Liver (tissue), 9 donors: Measurements from ENCODE around the gene RNF126. TPM values are rescaled to one million over a fixed set of nuclear protein-coding genes. Genes with fewer than 3 reads are reported as not detected.

ENCODE experiments used
- DNase-seq: peaks from one replicate; pipeline ENCODE4 v3.0.0-alpha.2; 2017; ENCODE audit warnings: low spot score
- H3K27ac ChIP-seq, 2 donors: one replicate each; pipeline ENCODE4 v1.7.0; 2013; ENCODE audit warnings: inconsistent platforms in 2 of 2, low read length in 2 of 2, control low read depth in 1 of 2, low read depth in 1 of 2, mild to moderate bottlenecking in 1 of 2
- H3K27me3 ChIP-seq, 4 donors: one replicate each; pipeline versions ENCODE4 v1.6.1 to v1.7.0; 2013; ENCODE audit warnings: low read length in 3 of 4, inconsistent platforms in 1 of 4, mild to moderate bottlenecking in 1 of 4, moderate library complexity in 1 of 4; ENCODE audit not compliant: control insufficient read depth in 4 of 4, insufficient read depth in 4 of 4
- H3K36me3 ChIP-seq, 4 donors: one replicate each; pipeline versions ENCODE4 v1.6.1 to v1.7.0; 2013; ENCODE audit warnings: low read length in 3 of 4, mild to moderate bottlenecking in 3 of 4, low read depth in 1 of 4, moderate library complexity in 1 of 4; ENCODE audit not compliant: control insufficient read depth in 4 of 4, insufficient read depth in 3 of 4
- H3K4me1 ChIP-seq, 4 donors: one replicate each; pipeline versions ENCODE4 v1.6.1 to v1.7.0; 2013; ENCODE audit warnings: low read length in 3 of 4, mild to moderate bottlenecking in 3 of 4, moderate library complexity in 1 of 4; ENCODE audit not compliant: control insufficient read depth in 4 of 4, insufficient read depth in 4 of 4
- H3K4me3 ChIP-seq, 3 donors: one replicate each; pipeline versions ENCODE4 v1.6.1 to v1.7.0; 2013; ENCODE audit warnings: low read length in 3 of 3, control low read depth in 1 of 3, low read depth in 1 of 3, mild to moderate bottlenecking in 1 of 3
- H3K9ac ChIP-seq, 2 donors: one replicate each; pipeline ENCODE4 v1.7.0; 2013; ENCODE audit warnings: low read length in 2 of 2, mild to moderate bottlenecking in 2 of 2, moderate library complexity in 2 of 2, control low read depth in 1 of 2, low read depth in 1 of 2
- H3K9me3 ChIP-seq, 4 donors: one replicate each; pipeline versions ENCODE4 v1.6.1 to v1.7.0; 2013; ENCODE audit warnings: low read length in 3 of 4; ENCODE audit not compliant: control insufficient read depth in 4 of 4
- EGR1 ChIP-seq, 2 donors: IDR thresholded peaks; 2 replicates each; pipeline ENCODE4 v1.6.1; 2016 to 2018; ENCODE audit warnings: antibody characterized with exemption in 2 of 2, low read depth in 2 of 2
- FOXA2 ChIP-seq: IDR thresholded peaks from 2 replicates; pipeline ENCODE4 v1.6.1; 2016; ENCODE audit warnings: antibody characterized with exemption
- GABPA ChIP-seq, 2 donors: IDR thresholded peaks in 1 of 2; conservative IDR thresholded peaks in 1 of 2; 2 replicates each; pipeline ENCODE4 v1.6.1; 2016; ENCODE audit warnings: antibody characterized with exemption in 2 of 2, mild to moderate bottlenecking in 1 of 2, moderate library complexity in 1 of 2
- HNF4A ChIP-seq, 2 donors: conservative IDR thresholded peaks; 2 replicates each; pipeline ENCODE4 v1.6.1; 2016; ENCODE audit warnings: antibody characterized with exemption in 2 of 2, mild to moderate bottlenecking in 2 of 2
- HNF4G ChIP-seq: IDR thresholded peaks from 2 replicates; pipeline ENCODE4 v1.6.1; 2016; ENCODE audit warnings: antibody characterized with exemption
- JUND ChIP-seq, 2 donors: IDR thresholded peaks; 2 replicates each; pipeline ENCODE4 v1.6.1; 2016; ENCODE audit warnings: antibody characterized with exemption in 2 of 2
- NR2F2 ChIP-seq: IDR thresholded peaks from 2 replicates; pipeline ENCODE4 v1.6.1; 2016; ENCODE audit warnings: antibody characterized with exemption
- RAD21 ChIP-seq, 2 donors: IDR thresholded peaks; 2 replicates each; pipeline ENCODE4 v1.6.1; 2016; ENCODE audit warnings: antibody characterized with exemption in 2 of 2, mild to moderate bottlenecking in 2 of 2
- RXRA ChIP-seq, 2 donors: IDR thresholded peaks; 2 replicates each; pipeline ENCODE4 v1.6.1; 2017 to 2018; ENCODE audit warnings: antibody characterized with exemption in 2 of 2, mild to moderate bottlenecking in 1 of 2
- SP1 ChIP-seq: IDR thresholded peaks from 2 replicates; pipeline ENCODE4 v1.6.1; 2018; ENCODE audit warnings: antibody characterized with exemption, mild to moderate bottlenecking
- TAF1 ChIP-seq: conservative IDR thresholded peaks from 2 replicates; pipeline ENCODE4 v1.6.1; 2016; ENCODE audit warnings: antibody characterized with exemption, mild to moderate bottlenecking
- YY1 ChIP-seq: IDR thresholded peaks from 2 replicates; pipeline ENCODE4 v1.6.1; 2016; ENCODE audit warnings: antibody characterized with exemption, mild to moderate bottlenecking
- ZBTB33 ChIP-seq: IDR thresholded peaks from 2 replicates; pipeline ENCODE4 v1.6.1; 2016; ENCODE audit warnings: antibody characterized with exemption
- WGBS: extraction: QIAGEN DNeasy Blood & Tissue Kit; methylation state at CpG from one replicate; pipeline ENCODE4 v1.1.7; 2013; 5-methylcytosine and 5-hydroxymethylcytosine counted together
- polyA plus RNA-seq, 2 donors: library from polyadenylated mRNA; stranded (reverse) in 1 of 2; unstranded in 1 of 2; fragments of 200-250 nt in 1 of 2; fragments of >200 nt in 1 of 2; fragmentation: Nextera tagmentation in 1 of 2; extraction: Ambion mirVana in 1 of 2; gene quantifications; one replicate each; pipeline versions ENCODE4 v1.2.1 to v1.2.3, GENCODE V29; 2013 to 2015
- total RNA-seq, 2 donors: library from RNA; depleted of rRNA; stranded (reverse); fragments of >200 nt; gene quantifications; one replicate each; pipeline ENCODE4 v1.2.3, GENCODE V29; 2014
- TF ChIP-seq, protein P1 (sequence below): IDR thresholded peaks from 2 replicates; pipeline ENCODE4 v1.6.1; 2016; ENCODE audit warnings: antibody characterized with exemption
- TF ChIP-seq, protein P2 (sequence below): IDR thresholded peaks from 2 replicates; pipeline ENCODE4 v1.6.1; 2016; ENCODE audit warnings: antibody characterized with exemption
- donor health status: healthy.
- donor health status: healthy.
- donor health status: healthy.
- donor health status: healthy.
- donor health status: healthy.

The RNF126 gene
- total and polyA plus RNA-seq, 4 donors, result 16.7 to 32.7 (median 24.1) TPM

DNA sequence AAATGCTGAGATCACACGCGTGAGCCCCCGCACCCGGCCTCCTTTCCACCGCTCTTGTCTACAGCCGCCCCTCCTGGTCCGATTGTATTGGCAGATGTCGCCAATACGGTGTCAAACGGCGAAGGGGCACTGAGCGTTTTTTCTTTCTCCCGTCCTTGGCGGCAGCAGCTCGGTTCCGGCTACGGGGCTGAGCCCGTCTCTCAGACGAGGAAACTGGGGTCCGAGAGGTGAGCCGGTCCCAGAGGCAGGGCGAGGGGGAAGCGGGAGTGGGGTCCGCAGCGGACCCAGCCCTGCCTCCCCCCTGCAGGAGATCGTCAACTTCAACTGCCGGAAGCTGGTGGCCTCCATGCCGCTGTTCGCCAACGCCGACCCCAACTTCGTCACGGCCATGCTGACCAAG lies 50.1 kb downstream of the RNF126 start:
- 93% methylated on average over 33 of the region's 33 CpGs for WGBS
- TF ChIP-seq RAD21 (IDR thresholded peaks at IDR 0.05), result no peak
- TF ChIP-seq JUND (IDR thresholded peaks at IDR 0.05), result no peak
- no peak for TF ChIP-seq HNF4A (conservative IDR thresholded peaks at IDR 0.05)
- no peak for TF ChIP-seq HNF4G
- TF ChIP-seq, protein P1, sequence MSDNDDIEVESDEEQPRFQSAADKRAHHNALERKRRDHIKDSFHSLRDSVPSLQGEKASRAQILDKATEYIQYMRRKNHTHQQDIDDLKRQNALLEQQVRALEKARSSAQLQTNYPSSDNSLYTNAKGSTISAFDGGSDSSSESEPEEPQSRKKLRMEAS, result no peak
- no peak for TF ChIP-seq EGR1 (IDR thresholded peaks at IDR 0.05; ENCODE audit: low read depth in 2 of 2)
- TF ChIP-seq TAF1, result no peak
- TF ChIP-seq ZBTB33, result no peak
- Histone ChIP-seq H3K4me3 (no peak overlapping the region), H3K27me3 (no peaks in the 10 kb centered on the region), H3K36me3 (peaks cover 0 to 4% (median 1%) of the 10 kb centered on the region in 4 donors), H3K4me1 (peaks cover 0 to 4% (median 3%) of the 10 kb centered on the region in 4 donors), H3K27ac (no peak overlapping the region), H3K9ac (no peak overlapping the region), H3K9me3 (no peaks in the 10 kb centered on the region)
- no peak for DNase-seq

- Histone ChIP-seq H3K4me1 (peaks cover 0 to 4% (median 3%) of the 10 kb centered on the region in 4 donors), H3K27ac (no peak overlapping the region), H3K4me3 (no peak overlapping the region), H3K36me3 (peaks cover 0 to 2% (median 0%) of the 10 kb centered on the region in 4 donors), H3K9ac (no peak overlapping the region), H3K27me3 (no peaks in the 10 kb centered on the region), H3K9me3 (no peaks in the 10 kb centered on the region)
- TF ChIP-seq RXRA (IDR thresholded peaks at IDR 0.05), result no peak
- no peak for TF ChIP-seq GABPA (IDR thresholded peaks at IDR 0.05 in 1 of 2, conservative IDR thresholded peaks at IDR 0.05 in 1 of 2)
- TF ChIP-seq FOXA2, result no peak
- no peak for TF ChIP-seq EGR1 (IDR thresholded peaks at IDR 0.05; ENCODE audit: low read depth in 2 of 2)
- no peak for TF ChIP-seq YY1
- TF ChIP-seq RAD21 (IDR thresholded peaks at IDR 0.05), result no peak
- TF ChIP-seq, protein P2, sequence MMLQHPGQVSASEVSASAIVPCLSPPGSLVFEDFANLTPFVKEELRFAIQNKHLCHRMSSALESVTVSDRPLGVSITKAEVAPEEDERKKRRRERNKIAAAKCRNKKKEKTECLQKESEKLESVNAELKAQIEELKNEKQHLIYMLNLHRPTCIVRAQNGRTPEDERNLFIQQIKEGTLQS, result no peak
- TF ChIP-seq NR2F2, result no peak
- no peak for TF ChIP-seq JUND (IDR thresholded peaks at IDR 0.05)
- TF ChIP-seq SP1, result no peak
- TF ChIP-seq HNF4A (conservative IDR thresholded peaks at IDR 0.05), result no peak
- DNase-seq, result no peak
- 75% methylated on average over 13 of the region's 13 CpGs for WGBS
These were observed 51.5 kb downstream of the RNF126 start for GRCh38 chr19:611481-611868.

- Histone ChIP-seq H3K4me3 (no peak overlapping the region), H3K27me3 (no peaks in the 10 kb centered on the region), H3K27ac (no peak overlapping the region), H3K36me3 (peaks cover 0 to 2% (median 0%) of the 10 kb centered on the region in 4 donors), H3K9me3 (no peaks in the 10 kb centered on the region), H3K4me1 (peaks cover 0 to 3% (median 0%) of the 10 kb centered on the region in 4 donors), H3K9ac (no peak overlapping the region)
- WGBS, result 63% methylated on average over 36 of the region's 36 CpGs
- no peak for DNase-seq
- no peak for TF ChIP-seq TAF1
- TF ChIP-seq HNF4G, result no peak
- TF ChIP-seq NR2F2, result peak; percentile 53
- TF ChIP-seq GABPA (IDR thresholded peaks at IDR 0.05 in 1 of 2, conservative IDR thresholded peaks at IDR 0.05 in 1 of 2), result peak in 1 of 2 donors; percentile 43
- no peak for TF ChIP-seq RXRA (IDR thresholded peaks at IDR 0.05)
- no peak for TF ChIP-seq YY1
These were observed 52.1 kb downstream of the RNF126 start for GRCh38 chr19:610801-611480.
